HG02759 (cell line): ENCODE results near the gene CYBC1.

Source experiments
- ATAC-seq: cut with Tn5 transposase; IDR thresholded peaks from one replicate; pipeline ENCODE4 v1.9.1; 2021; ENCODE audit warnings: mild to moderate bottlenecking, moderate library complexity; ENCODE audit not compliant: unreplicated experiment

Gene CYBC1

DNA sequence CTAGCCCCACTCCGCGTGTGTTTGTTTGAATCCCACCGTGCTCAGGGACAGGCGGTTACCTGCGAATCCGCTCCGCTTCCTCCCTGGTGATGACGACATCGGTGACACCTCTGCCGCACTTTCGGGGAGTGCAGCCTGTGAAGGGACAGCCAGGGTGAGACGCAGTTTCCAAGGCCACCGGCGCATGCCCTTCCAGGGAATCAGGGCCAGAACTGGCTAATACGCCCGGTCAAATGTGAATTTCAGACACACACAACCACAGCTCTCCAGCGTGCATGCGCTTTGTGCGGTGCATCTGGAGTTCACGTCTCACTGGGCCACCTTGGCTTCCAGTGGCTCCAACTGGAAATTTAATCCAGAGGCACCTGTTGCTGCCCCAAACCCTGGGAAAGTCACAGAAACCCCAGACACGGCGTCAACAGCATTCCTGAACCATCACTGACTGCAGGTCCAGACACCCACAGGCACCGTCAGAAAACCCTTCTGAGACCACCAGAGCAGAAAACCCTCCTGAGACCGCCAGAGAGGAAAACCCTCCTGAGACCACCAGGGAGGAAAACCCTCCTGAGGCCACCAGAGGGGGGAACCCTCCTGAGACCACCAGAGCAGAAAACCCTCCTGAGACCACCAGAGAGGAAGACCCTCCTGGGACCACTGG lies 39.0 kb downstream of the CYBC1 start:
- ATAC-seq = no peak

- no peak for ATAC-seq
Observed at GRCh38 chr17:82410014-82410716, 40.4 kb downstream of the CYBC1 start.

DNA sequence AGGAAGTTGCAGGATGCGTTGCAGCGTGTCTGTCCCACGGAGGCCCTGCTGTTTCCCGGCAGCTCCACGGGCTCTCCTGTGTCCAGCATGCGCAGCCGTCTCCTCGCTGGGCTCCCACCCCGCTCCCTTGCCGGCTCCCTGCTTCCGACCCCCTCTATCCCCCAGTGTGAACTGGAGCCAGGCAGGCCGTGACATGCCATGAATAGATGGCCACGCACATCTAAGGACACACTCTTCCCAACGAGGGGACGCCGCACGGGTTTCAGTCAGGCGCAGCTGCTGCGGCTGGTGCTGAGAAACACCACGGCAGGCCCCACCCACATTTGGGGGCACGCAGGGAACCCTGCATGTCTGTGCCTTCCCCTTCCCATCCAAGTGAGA lies 41.6 kb downstream of the CYBC1 start:
- no peak for ATAC-seq

DNA sequence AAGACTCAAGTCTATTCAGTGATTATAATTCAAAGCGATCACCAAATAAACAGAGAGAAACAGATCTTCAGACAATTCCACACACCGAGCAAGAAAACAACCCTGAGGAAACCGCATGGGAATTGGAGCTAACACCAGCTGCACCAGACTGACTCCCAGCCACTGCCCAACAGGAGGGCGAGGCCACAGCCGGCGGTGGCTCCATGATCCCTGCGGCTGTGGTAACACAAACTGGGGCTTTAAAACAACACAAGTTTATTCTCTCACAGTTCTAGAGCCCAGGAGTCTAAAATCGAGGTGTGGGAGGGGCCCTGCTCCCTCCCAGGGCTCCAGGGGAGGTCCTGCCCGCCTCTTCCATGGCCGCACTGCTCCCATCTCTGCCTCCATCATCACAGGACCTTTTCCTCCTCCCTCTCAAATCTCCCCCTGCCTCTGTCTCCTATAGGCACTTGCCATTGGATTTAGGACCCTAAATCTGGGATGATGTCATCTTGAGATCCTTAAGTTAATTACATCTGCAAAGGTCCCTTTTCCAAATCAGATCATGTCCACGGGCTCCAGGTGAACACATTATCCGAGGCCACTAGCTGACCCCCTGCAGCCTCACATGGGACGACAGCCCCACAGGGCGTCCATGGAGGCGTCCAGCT lies 42.1 kb downstream of the CYBC1 start:
- ATAC-seq = no peak

DNA sequence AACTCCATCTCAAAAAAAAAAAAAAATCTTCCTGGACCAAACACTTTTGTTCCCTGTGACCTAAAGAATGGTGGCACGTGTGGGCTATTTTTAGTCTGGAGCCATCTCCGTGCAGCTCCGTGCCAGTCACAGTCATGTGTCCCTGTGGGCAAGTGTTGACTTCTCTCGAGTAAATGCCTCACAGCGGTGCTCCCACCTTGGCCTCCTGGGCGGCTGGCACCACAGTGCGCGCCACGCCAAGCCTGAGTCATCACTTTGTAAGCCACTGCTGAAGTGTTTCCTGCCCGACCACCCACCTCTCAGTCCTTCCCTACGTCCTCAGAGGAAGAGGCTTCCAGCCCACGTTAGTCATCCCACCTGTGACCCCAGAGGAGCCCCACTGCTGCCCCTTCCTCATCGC lies 43.3 kb downstream of the CYBC1 start:
- ATAC-seq = no peak

GRCh38 chr17:82406131-82406671 lies 44.4 kb downstream of the CYBC1 start:
- ATAC-seq = no peak

DNA sequence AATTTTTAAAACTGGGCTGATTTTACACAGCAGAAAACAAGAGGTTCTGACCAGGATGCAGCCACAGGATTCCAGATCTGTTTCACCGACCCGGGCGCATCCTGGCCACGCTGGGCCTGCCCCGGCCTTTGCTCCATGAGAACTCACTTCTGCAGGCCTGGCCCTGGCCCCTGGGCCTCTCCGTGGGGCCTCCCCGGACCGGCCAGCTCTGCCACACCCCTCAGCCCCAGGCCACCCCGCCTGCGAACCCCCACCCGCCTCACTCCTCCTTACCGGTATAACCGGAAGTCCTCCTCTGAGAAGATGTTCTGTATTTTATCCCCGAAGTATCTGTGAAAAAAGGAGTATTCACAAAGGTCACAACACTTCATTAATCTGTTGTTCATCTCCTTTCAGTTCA lies 45.5 kb downstream of the CYBC1 start:
- ATAC-seq = no peak

DNA sequence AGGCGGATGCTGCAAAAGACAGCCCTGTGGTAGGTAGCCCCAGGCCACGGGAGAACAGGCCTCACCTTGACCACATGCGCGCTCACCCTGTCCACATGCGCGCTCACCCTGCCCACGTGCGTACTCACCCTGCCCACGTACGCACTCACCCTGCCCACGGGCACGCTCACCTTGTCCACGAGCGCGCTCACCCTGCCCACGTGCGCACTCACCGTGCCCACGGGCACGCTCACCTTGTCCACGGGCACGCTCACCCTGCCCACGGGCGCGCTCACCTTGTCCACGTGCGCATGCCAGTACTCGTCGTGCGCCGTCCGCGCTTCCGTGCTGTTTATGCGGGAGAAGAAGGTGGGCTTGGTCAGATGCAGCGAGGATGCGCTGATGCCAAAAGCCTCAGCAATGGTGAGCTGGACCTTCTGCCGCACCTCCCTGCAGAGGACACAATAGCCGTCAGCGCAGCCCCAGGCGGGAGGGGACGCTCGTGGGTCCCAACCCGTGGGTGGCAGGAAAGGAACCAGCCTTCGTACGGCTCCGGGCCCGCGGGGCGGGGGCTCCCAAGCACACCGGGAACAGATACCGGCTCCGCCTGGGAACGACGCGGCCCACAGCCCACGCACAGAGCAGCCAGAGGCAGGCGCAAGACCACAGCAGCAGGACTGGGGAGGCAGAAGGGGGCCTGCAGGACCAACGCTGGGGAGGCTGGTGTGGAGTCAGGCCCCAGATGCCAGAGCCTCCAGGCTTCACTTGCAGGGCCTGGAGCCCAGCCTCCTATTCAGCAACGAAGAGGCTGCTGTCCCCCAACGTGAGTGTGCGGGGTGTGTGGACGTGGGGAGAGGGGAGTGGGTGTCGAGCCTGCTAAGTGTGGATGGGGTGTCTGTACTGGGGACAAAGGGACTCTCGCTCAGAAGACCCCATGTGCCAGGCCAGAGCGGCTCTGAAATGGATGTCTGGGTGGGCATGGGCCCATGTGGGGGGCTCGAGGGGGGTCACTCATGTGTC lies 46.6 kb downstream of the CYBC1 start:
- no peak for ATAC-seq

DNA sequence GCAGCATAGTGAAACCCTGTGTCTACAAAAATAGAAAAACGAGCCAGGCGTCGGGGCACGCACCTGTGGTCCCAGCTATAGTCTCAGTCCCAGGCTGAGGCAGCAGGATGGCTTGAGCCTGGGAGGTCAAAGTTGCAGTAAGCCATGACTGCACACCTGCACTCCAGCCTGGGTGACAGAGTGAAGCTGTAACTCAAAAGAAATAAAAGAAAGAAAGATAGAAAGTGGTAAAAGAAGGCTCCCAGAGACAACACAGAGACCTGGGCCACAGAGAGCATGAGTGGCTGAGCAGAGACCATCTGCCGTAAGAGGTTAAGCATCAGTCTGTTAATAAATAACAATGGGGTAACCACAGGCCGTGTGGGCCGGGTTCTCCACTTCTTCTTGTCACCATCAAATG lies 47.7 kb downstream of the CYBC1 start:
- peak; percentile 74 for ATAC-seq

GRCh38 chr17:82400830-82401229 lies 49.7 kb downstream of the CYBC1 start:
- ATAC-seq = no peak

- ATAC-seq = no peak
Observed at GRCh38 chr17:82400206-82400605, 50.3 kb downstream of the CYBC1 start.

GRCh38 chr17:82399601-82400101 lies 50.9 kb downstream of the CYBC1 start:
- ATAC-seq = no peak

DNA sequence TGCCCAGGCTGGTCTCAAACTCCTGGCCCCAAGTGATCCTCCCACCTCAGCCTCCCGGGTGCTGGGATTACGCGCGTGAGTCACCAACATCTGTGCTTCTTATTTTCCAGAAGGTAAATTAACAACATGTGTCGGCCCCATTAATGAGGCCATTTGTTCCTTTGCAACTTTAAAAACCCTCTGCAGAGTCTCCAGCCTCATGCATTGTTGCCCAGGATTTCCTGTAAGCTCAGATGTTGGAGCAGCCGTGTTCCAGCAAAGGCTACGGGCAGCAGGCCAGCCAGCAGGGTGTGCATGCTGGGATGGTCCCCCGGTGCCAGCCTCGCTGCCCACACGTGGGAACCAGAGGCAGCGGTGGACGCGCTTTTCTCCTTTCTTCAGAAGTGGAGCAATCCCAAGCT lies 51.5 kb downstream of the CYBC1 start:
- no peak for ATAC-seq

DNA sequence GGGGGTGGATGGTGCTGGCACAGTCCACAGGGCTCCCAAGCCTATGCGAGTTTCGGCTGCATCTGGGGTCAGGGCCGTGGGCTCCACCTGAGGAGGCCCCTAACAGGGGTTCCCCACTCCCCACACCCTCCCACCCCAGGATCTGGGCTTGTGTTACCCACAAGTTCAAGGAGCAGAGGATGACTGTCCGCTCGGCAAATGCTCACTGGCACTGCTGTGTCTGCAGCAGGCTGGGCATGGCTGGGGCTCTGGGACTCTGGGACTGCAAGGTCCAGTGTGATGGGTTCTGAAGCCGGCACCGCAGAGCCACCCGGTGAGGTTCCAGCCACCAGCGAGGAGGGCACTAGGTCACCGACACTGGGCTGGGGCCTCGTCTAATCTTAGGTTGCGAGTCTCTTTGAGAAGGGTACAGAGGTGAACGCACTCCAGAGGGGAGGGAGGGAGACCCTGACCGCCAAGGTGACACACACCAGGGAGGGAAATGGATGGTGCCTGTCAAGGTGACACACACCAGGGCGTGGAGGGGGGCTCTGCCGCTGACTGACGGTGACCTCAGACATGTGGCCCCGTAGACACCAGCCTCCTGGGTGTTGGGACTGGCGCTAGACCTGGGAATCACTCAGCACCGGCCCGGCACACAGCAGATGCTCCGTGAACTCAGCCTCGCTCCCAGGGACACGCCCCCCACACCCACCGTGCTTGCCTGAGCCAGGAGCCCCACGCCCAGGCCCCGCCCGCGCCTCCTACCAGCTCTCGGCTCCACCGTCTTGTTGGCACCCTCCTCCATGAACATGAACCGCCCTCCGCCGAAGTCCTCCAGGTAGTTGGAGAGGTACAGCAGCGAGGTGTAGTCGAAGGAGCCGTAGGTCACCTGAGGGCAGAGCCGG lies 52.9 kb downstream of the CYBC1 start:
- no peak for ATAC-seq

DNA sequence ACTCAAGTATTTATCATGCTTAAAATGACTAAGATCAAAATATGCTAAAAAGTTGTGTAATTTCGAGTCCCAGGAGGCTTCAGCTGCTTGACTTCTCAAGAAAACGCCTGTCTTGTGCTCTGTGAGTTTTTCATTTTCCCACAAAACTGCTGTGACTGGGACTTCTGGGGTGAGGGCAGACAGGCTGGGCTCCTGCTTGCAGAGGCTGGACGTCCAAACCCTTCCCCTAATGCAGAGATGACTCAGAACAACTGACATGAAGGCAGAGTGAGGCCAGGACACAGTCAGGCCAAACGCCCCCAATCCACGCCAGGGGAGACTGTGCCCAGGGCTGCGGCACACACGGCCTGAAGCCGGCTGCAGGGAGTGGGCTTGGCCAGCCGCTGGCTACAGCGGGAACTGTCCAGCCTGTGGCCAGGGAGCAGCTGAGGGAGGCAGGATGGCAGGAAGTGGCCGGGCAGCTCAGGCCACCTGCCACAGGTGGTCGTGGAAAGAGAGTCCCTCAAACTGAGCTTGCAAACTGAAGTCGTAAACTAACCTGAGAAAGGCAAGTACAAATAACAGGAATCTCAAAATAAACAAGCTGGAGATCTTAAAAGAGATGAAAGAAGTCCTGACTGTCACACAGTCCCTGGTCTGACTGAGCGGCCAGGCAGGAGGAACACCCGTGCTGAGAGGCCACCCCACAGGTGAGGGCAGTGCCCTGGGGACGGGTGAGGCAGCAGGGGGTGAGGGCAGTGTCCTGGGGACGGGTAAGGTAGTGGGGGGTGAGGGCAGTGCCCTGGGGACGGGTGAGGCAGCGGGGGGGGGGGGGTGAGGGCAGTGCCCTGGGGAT lies 53.7 kb downstream of the CYBC1 start:
- no peak for ATAC-seq

DNA sequence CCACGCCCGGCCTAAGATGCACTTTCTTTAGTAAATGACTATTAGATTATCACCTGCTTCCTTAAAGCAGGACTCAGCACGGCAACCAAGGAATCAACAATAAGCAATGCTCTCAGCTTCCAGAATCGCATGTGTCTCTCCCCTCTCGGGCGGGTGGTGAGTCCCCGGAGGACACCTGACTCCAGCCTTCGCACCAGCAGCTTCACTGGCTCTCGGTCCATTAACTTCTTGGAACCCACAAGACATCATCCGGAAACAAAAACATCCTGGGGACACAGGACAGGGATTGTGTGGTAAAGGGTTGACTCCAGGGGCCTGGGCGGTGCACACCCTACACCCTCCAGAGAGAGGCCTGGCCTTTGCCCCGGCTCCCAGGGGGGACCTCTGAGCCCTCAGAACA lies 56.3 kb downstream of the CYBC1 start:
- ATAC-seq = no peak

- no peak for ATAC-seq
Observed at GRCh38 chr17:82392941-82393340, 57.6 kb downstream of the CYBC1 start.
